Astrocyte of the spinal cord (primary cell): ENCODE data around the gene TPRG1.

Experiments used
- DNase-seq: peaks from one replicate; pipeline ENCODE4 v3.0.0; 2011; ENCODE audit warnings: low read depth, low spot score
- H3K4me3 ChIP-seq: 2 replicates; pipeline ENCODE4 v1.5.1; 2011; ENCODE audit warnings: low read depth, mild to moderate bottlenecking, low read length, moderate library complexity
- CTCF ChIP-seq: IDR thresholded peaks from 2 replicates; pipeline ENCODE4 v1.5.1; 2012; ENCODE audit warnings: low read depth, mild to moderate bottlenecking, low read length, inconsistent platforms
- in situ Hi-C: cut with HindIII; loops from 2 replicates; pipeline ENCODE4 v1.10.0; 2017; ENCODE audit warnings: low sequenced_read_pairs

The TPRG1 gene

DNA sequence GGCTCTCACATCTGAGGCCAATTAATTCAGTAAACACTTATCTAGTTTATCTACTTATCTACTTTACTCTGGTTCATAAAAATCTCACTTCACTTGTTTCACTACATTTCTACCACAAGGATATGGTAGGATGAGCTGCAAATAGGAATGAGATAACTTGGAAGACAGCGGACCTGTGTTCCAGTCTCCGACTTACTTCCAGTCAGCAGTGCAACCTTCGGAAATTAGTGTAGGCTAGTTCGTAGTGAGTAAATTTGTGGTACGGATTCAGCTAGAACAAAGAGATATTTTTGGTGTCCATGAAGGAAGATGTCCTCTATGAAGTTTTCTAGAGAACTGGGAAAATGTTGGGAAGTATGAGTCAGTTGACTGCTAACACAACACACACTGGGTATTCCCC lies 66.3 kb downstream of the TPRG1 start:
- no peak overlapping the region for H3K4me3 ChIP-seq
- in situ Hi-C loops, result no loop called here
- TF ChIP-seq CTCF, result no peak
- no peak for DNase-seq

DNA sequence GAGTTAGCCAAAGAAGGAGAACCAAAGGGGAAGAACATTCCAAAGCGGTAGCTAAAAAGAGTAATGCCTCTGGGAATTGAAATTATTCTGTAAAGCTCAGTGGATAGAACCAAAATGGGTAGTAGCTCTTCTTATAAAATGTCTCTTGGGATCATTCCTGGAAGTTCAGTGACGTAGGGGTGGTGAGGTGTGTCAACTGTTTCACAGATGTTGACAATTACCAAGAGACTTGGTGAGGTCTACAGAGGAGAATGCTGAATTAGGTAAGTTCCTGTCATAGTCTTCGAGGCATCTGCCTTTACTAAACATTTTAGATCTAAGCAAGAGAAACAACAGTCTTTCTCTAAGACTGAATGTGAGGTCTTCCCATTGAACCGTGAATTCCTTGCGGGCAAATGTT lies 67.8 kb downstream of the TPRG1 start:
- in situ Hi-C loops, result no loop called here
- H3K4me3 ChIP-seq, result no peak overlapping the region
- no peak for DNase-seq
- no peak for TF ChIP-seq CTCF

- in situ Hi-C loops, result no loop called here
- TF ChIP-seq CTCF, result no peak
- DNase-seq, result no peak
- no peak overlapping the region for H3K4me3 ChIP-seq
Observed at GRCh38 chr3:189249987-189250386, 78.2 kb downstream of the TPRG1 start.

- H3K4me3 ChIP-seq, result no peak overlapping the region
- in situ Hi-C loops, result no loop called here
- TF ChIP-seq CTCF, result no peak
- DNase-seq, result no peak
Observed at GRCh38 chr3:189258261-189258660, 86.5 kb downstream of the TPRG1 start.

DNA sequence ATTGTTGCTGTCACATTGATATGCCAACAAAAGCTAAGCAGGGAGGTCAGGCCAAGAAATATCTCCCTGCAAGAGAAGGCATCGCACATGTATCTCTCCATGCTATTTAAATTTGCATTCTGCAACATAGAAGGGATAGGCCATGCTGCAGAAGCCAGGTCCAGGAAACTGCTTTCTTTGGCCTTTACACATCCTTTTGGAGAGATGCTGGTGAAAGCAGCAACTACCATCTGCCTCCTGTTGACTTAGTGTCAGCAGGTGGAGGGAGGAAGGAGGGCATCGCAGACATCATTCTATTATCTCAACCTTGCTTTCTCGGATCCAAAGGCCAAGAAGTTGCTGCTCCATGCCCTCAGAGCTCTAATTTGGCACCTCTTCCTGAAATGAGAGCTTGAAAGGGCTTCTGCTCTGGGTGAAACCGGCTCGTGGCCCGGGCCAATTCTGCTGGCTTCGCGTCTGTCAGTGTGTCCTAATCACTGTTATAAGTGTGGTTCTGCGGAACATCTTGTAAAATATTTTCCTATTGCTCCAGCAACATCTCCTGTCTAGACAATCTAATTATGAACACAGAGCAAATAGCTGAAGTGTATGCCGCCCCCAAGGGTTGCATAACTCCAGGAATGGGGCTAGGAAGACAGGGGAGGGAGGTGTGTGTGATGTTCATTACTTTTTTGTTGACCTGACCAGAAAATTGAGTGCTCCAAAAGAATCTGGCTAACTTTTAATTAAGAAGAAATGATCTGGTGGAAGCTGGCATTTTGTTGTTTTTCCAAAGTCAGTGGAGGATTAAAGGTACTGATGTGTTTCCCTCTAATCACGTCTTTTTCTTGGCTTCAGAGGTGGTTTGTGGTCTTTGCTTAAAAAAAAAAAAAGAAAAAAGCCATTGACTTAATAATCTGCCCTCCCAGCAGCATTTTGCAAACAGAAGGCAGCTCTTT lies 89.1 kb downstream of the TPRG1 start:
- DNase-seq, result no peak
- TF ChIP-seq CTCF, result no peak
- no peak overlapping the region for H3K4me3 ChIP-seq
- in situ Hi-C loops, result no loop called here

DNA sequence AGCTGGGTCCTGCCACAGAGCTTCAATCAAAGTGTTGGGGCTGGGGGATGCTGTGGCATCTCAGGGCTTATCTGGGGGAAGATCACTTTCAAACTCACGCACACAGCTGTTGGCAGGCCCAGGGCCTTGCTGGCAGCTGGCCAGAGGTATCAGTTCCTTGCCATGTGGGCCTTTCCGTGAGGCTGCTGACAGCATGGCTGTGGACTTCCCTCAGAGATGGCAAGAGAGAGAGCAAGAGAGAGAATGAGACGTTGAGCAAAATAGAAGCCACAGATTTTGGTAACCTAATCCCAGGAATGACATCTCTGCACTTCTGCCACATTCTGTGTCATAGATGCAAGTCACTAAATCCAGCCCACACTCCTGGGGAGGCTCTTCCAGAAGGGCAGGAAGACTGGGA lies 91.0 kb downstream of the TPRG1 start:
- no peak for TF ChIP-seq CTCF
- H3K4me3 ChIP-seq, result no peak overlapping the region
- DNase-seq, result no peak
- in situ Hi-C loops, result no loop called here
